Measurements from ENCODE around the gene BDH1. TPM values are rescaled to one million over a fixed set of nuclear protein-coding genes. Genes with fewer than 3 reads are reported as not detected.
A peak's percentile ranks its signal among the peaks of the same experiment; 100 is the strongest.

BDH1 gene
- total and polyA plus RNA-seq, 2 of the 13 experiments (the other 11 are each of a cell fraction or from before 2014, with no cell fraction given): 21.2 to 71.9 TPM

- no peak for TF ChIP-seq FOXO4 (CRISPR knock-in tag; conservative IDR thresholded peaks at IDR 0.05)
- TF ChIP-seq MLXIP (CRISPR knock-in tag; IDR thresholded peaks at IDR 0.05; ENCODE audit: borderline replicate concordance): no peak
- no peak for TF ChIP-seq TRAFD1 (CRISPR knock-in tag; IDR thresholded peaks at IDR 0.05; ENCODE audit: borderline replicate concordance)
- TF ChIP-seq ZNF746 (CRISPR knock-in tag; IDR thresholded peaks at IDR 0.05): no peak
- 0 out of 2 replicates have a peak, but pooled peaks have one; percentile 24 for TF ChIP-seq MXD4 (CRISPR knock-in tag; IDR thresholded peaks at IDR 0.05)
- no peak for TF ChIP-seq HOXA9 (CRISPR knock-in tag; IDR thresholded peaks at IDR 0.05; ENCODE audit: borderline replicate concordance)
- no peak for TF ChIP-seq ZNF530 (CRISPR knock-in tag; IDR thresholded peaks at IDR 0.05; ENCODE audit: low read depth)
- peak; percentile 28; the same call in 1 of the 2 replicates for TF ChIP-seq ZFX (CRISPR knock-in tag; IDR thresholded peaks at IDR 0.05; ENCODE audit: low read depth)
- no peak for TF ChIP-seq ZNF432 (CRISPR knock-in tag; IDR thresholded peaks at IDR 0.05; ENCODE audit: borderline replicate concordance)
- TF ChIP-seq SNAPC4 (CRISPR knock-in tag; IDR thresholded peaks at IDR 0.05): no peak
- TF ChIP-seq FOXJ3 (CRISPR knock-in tag; IDR thresholded peaks at IDR 0.05; ENCODE audit: borderline replicate concordance): peak; percentile 42; the same call in 1 of the 2 replicates
- TF ChIP-seq ZBTB20 (CRISPR knock-in tag; IDR thresholded peaks at IDR 0.05; ENCODE audit: borderline replicate concordance, low read depth): no peak
- peak; percentile 86 for TF ChIP-seq FOXP4 (CRISPR knock-in tag; IDR thresholded peaks at IDR 0.05)
- no peak for TF ChIP-seq FIP1L1 (IDR thresholded peaks at IDR 0.05; ENCODE audit: borderline replicate concordance, insufficient read depth, low read depth, low read length)
- no peak for TF ChIP-seq SMAD9 (CRISPR knock-in tag; IDR thresholded peaks at IDR 0.05)
- no peak for TF ChIP-seq ZMAT3 (CRISPR knock-in tag; conservative IDR thresholded peaks at IDR 0.05)
These were observed 41.6 kb upstream of the BDH1 start (continued) for GRCh38 chr3:197597335-197597734.
